HG03025 (cell line): ENCODE measurements around the gene FOXC2.

Experiments
- ATAC-seq: cut with Tn5 transposase; IDR thresholded peaks from one replicate; pipeline ENCODE4 v1.9.1; 2021; ENCODE audit warnings: mild to moderate bottlenecking, moderate library complexity; ENCODE audit not compliant: unreplicated experiment, low FRiP score

Gene FOXC2

DNA sequence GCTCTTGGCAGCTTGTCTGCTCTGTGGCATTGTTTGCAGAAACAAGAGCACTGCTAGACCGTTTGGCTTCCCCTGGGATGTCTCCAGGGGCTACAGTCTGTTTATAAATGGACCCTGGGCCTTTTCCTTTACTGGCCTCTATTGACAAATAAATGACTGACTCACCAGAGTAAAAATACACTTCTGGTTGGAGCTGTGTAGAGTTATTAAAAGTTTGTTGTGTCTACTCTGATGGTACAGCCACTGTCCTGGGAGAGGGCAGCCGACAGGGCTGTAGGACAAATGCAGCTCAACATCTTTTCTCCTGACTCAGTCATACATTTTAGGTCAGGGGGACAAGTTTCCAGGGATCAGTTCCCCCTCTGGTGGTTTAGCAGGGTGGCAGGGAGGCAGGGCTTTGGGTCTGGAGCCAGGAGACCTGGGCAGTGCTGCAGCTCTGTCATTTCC, 41.7 kb downstream of the FOXC2 start:
- no peak for ATAC-seq

DNA sequence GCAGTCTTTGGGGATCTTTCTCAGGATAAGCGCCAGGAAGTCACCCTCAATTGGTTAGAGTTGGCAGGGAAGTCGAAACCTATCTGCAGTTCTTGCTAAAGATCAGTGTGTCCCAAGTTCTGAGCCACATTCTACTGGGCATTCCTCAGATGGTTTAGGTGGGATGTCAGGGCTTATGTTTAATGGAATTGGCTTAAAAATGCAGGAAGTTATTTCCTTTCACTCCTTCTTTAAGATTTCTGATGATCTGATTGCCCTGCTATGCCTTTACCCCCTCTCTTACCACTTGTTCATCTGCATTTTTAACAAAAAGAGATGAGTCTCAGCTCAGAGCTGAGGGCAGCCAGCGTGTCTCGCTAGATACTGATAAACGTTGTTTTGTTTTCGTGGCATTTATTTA, 42.5 kb downstream of the FOXC2 start:
- ATAC-seq: no peak

DNA sequence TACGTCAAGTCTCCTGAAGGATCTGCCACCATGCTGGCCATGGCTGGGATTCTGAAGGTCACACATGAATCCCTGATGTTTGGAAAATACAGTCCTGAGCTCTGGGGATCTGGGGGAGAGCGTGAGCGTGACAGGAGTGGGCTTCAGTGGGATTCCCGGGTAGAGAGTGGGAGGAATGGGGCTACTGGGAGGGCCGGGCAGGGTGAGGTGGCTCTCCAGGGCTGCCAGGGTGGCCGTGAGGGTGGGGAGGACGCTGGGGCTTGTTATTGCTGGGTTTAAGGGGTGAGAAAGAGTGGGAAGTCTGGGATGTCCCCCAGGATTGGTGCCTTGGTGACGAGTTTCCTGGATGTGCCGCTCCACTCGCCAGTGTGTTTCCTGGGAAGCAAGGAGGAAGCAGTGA, 43.0 kb downstream of the FOXC2 start:
- no peak for ATAC-seq

DNA sequence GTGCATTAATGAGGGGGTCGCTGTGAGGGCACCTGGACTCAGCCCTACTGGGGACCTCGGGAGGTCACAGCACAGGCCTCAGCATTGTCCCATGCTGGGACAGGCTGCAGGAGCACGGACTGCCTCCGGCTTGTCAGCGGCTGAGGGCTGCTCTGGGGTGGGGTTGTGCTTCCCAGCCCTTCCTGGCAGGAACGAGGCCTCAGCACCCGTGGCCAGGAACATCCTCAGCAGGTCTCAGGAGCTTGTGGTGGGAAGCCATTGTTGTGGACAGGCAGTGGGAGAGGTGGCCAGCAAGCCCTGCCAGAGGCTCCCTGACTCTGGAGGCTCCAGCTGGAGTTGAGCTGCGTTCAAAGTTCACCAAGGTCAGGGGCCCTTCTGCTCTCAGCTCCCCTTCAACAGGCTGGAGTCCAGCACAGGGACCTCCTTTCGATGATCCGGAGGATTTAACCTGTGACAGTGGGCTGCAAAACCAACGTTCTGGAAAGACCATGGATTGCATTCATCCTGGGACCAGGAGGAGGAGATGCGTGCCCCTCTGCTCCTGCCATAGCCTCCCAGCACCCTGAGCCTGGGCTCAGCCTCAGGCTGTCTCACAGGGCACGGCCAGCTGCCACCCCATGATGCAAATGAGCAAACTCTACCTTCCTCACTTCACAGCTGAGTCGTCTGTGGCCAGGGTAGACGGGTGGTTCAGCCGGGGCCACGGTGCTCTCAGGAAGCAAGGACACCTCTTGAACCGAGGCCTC, 44.3 kb downstream of the FOXC2 start:
- no peak for ATAC-seq

DNA sequence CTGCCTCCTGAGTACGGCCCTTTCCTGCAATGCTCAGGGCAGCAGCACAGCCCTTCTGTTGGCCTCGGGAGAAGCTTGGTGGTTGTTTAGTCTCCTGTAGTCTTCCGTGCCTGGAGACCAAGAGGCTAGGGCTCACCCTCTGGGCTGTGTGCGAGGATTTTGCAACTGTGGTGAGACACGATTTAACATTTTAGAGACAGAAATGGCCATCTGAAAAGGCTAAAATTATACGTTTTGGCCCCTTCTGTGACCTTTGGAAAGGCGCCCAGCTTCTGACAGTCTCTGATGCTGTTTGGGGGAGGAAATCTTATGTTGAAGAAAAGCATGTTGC, 44.9 kb downstream of the FOXC2 start:
- ATAC-seq: no peak

DNA sequence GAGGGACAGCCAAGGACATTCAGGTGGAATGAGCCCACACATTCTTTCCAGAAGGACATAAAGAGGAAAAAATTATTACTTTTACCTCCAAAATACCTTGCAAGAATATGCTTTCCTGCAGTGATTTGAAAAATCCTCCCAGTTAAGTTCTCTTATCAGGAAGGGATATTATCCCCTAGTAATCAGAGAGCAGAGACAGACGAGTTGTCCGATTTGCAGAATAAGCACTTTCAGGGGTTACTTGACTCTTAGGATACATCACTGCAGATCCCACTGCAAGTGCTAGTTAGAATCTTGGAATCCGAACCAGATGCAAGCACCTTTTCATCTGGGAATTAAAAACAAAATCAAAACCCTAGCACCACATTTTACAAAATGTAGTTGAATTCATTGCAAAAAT, 45.3 kb downstream of the FOXC2 start:
- no peak for ATAC-seq

DNA sequence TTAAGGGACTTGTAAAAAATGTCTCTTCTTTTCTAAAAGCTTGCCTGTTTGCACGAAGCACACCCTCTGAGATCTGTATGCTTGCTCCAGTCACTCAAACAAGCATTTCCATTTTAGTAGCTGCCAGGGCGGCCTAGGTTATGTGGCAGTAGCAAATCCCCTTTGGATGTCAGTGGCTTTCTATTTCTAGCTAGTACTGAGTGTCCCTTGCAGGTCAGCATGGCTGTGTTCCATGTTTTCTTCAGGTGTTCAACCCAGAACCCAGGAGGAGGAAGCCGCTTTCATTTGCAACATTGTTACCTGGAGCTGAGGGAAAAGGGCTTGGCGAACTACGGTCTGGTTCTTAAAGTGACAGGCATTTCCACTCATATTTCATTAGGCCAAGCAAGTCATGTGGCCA, 48.1 kb downstream of the FOXC2 start:
- no peak for ATAC-seq

DNA sequence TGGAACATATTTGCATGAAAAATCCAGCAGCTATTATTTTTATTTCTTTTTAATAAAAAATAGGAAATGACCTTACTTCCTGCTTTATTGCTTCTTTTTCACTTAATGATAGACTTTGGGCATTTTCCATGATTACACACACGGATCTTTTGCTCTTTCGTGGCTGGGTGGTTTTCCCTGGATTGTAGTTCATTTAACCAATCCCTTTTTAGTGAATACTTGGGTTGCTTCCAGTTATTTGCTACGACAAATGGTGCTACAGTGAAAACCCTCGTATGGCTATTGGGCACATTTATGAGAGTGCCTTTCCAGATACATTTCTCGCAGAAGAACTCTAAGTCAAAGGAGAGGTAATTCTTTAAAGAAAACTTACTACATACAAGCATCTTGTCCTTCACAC, 50.3 kb downstream of the FOXC2 start:
- ATAC-seq: no peak

DNA sequence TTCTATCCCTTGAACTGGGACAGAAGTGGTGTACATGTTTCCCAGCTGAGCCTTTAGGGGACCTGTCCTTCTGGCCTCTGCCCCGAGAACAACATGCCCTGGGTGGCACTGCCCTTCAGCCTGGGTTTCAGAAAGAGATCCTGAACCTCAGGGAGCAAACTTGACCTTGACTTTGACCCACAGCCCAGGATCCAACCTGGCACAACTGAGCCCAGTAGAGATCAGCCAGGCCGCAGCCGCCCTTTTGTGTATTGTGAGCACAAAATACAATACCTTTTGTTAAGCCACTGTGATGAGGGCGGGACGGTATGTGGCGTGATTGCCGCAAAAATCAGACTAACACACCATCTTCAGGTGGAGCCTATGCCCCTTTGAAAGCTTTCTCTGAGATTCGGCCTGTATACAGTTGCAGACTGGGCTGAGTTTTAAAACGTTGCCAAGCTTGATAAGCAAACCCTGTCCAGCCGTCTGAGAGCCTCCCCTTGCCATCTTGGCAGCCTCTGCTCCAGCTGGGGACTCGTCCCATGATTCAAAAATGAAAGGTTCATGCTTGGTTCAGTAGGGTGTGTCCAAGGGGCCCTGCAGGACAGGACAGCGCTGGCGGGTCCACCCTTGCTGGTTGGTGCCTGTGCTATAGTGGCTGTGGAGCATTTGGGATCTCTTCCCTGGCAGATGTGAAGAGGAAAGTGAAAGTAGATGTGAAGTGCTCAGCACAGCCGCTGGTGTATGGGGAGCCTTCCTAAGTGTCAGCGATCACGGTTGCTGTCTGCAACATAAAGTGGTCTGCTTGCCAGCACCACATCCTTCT, 52.0 kb downstream of the FOXC2 start:
- no peak for ATAC-seq
